Measurements from ENCODE around the gene STRIP2.
A peak's percentile ranks its signal among the peaks of the same experiment; 100 is the strongest.

Gene STRIP2

GRCh38 chr7:129462420-129462819 is 28.2 kb downstream of the STRIP2 start:
- Histone ChIP-seq H2BK120ac (ENCODE audit: low read depth, low read length) (no peak overlapping the region), H3K36me3 (ENCODE audit: control insufficient read depth, insufficient read depth, low read length) (peaks cover 5% of the 10 kb centered on the region)

GRCh38 chr7:129464194-129464593 is 30.0 kb downstream of the STRIP2 start:
- no peak overlapping the region for H4K8ac ChIP-seq (ENCODE audit: low read depth, low read length)
- no peak overlapping the region for H3K4ac ChIP-seq (ENCODE audit: low read depth, low read length)
- no peaks in the 10 kb centered on the region for H3K79me2 ChIP-seq (ENCODE audit: control insufficient read depth, insufficient read depth, low read length)
- no peak overlapping the region for H3K56ac ChIP-seq (ENCODE audit: low read length)
- no peak overlapping the region for H3K9ac ChIP-seq (ENCODE audit: low read length)
- peaks cover 5% of the 10 kb centered on the region for H3K36me3 ChIP-seq (ENCODE audit: control insufficient read depth, insufficient read depth, low read length)
- no peak overlapping the region for H2BK120ac ChIP-seq (ENCODE audit: low read depth, low read length)
- no peak overlapping the region for H3K18ac ChIP-seq (ENCODE audit: low read length)
- H2BK15ac ChIP-seq (replicated peaks; ENCODE audit: low read depth), result no peak overlapping the region
- WGBS (ENCODE audit: extremely low coverage, insufficient coverage, low lambda C conversion rate), result no CpG with 5 or more reads among the region's 4 CpGs
- no peak overlapping the region for H3K4me2 ChIP-seq (ENCODE audit: low read length)
- no peak overlapping the region for H3K23ac ChIP-seq (ENCODE audit: low read length)
- no peaks in the 10 kb centered on the region for H3K4me1 ChIP-seq (ENCODE audit: control insufficient read depth, low read depth, low read length)
- DNase-seq, result no peak
- H3K4me3 ChIP-seq (ENCODE audit: low read length), result no peak overlapping the region
- H3K27me3 ChIP-seq (ENCODE audit: insufficient read depth, low read length, poor library complexity), result no peaks in the 10 kb centered on the region
- no peaks in the 10 kb centered on the region for H3K79me1 ChIP-seq (ENCODE audit: low read length)
- no peak overlapping the region for H2AK5ac ChIP-seq (ENCODE audit: low read length)
- H2BK5ac ChIP-seq (ENCODE audit: low read length), result no peak overlapping the region
- no peak overlapping the region for H3K27ac ChIP-seq (ENCODE audit: low read depth, low read length)
- H4K5ac ChIP-seq (ENCODE audit: low read length), result no peak overlapping the region

More at GRCh38 chr7:129462420-129462819, 28.2 kb downstream of the STRIP2 start:
- Histone ChIP-seq H3K4me3 (ENCODE audit: low read length) (no peak overlapping the region), H3K9ac (ENCODE audit: low read length) (no peak overlapping the region), H3K27me3 (ENCODE audit: insufficient read depth, low read length, poor library complexity) (no peaks in the 10 kb centered on the region), H2AK5ac (ENCODE audit: low read length) (no peak overlapping the region), H3K56ac (ENCODE audit: low read length) (no peak overlapping the region), H2BK15ac (replicated peaks; ENCODE audit: low read depth) (no peak overlapping the region), H3K18ac (ENCODE audit: low read length) (no peak overlapping the region), H3K79me1 (ENCODE audit: low read length) (no peaks in the 10 kb centered on the region), H4K8ac (ENCODE audit: low read depth, low read length) (no peak overlapping the region), H3K4ac (ENCODE audit: low read depth, low read length) (no peak overlapping the region), H4K5ac (ENCODE audit: low read length) (no peak overlapping the region), H3K4me1 (ENCODE audit: control insufficient read depth, low read depth, low read length) (no peaks in the 10 kb centered on the region), H2BK5ac (ENCODE audit: low read length) (no peak overlapping the region), H3K23ac (ENCODE audit: low read length) (no peak overlapping the region), H3K27ac (ENCODE audit: low read depth, low read length) (no peak overlapping the region), H3K4me2 (ENCODE audit: low read length) (no peak overlapping the region), H3K79me2 (ENCODE audit: control insufficient read depth, insufficient read depth, low read length) (no peaks in the 10 kb centered on the region)
- WGBS (ENCODE audit: extremely low coverage, insufficient coverage, low lambda C conversion rate), result no CpG with 5 or more reads among the region's 1 CpG
- no peak for DNase-seq

- Histone ChIP-seq H2BK5ac (ENCODE audit: low read length) (no peak overlapping the region), H3K9ac (ENCODE audit: low read length) (no peak overlapping the region), H4K8ac (ENCODE audit: low read depth, low read length) (no peak overlapping the region), H3K18ac (ENCODE audit: low read length) (no peak overlapping the region), H3K27me3 (ENCODE audit: insufficient read depth, low read length, poor library complexity) (no peaks in the 10 kb centered on the region), H2AK5ac (ENCODE audit: low read length) (no peak overlapping the region), H3K4me2 (ENCODE audit: low read length) (no peak overlapping the region), H3K36me3 (ENCODE audit: control insufficient read depth, insufficient read depth, low read length) (peaks cover 5% of the 10 kb centered on the region), H3K27ac (ENCODE audit: low read depth, low read length) (no peak overlapping the region), H3K23ac (ENCODE audit: low read length) (no peak overlapping the region), H3K56ac (ENCODE audit: low read length) (no peak overlapping the region), H2BK120ac (ENCODE audit: low read depth, low read length) (no peak overlapping the region), H3K4me1 (ENCODE audit: control insufficient read depth, low read depth, low read length) (no peaks in the 10 kb centered on the region), H4K5ac (ENCODE audit: low read length) (no peak overlapping the region), H3K4me3 (ENCODE audit: low read length) (no peak overlapping the region), H3K79me2 (ENCODE audit: control insufficient read depth, insufficient read depth, low read length) (no peaks in the 10 kb centered on the region), H2BK15ac (replicated peaks; ENCODE audit: low read depth) (no peak overlapping the region), H3K79me1 (ENCODE audit: low read length) (no peaks in the 10 kb centered on the region), H3K4ac (ENCODE audit: low read depth, low read length) (no peak overlapping the region)
- peak; percentile 48 for DNase-seq
- no CpG with 5 or more reads among the region's 2 CpGs for WGBS (ENCODE audit: extremely low coverage, insufficient coverage, low lambda C conversion rate)
Measured at GRCh38 chr7:129465080-129465479, 30.8 kb downstream of the STRIP2 start.

- no peaks in the 10 kb centered on the region for H3K79me1 ChIP-seq (ENCODE audit: low read length)
- no peak overlapping the region for H3K4me2 ChIP-seq (ENCODE audit: low read length)
- H4K8ac ChIP-seq (ENCODE audit: low read depth, low read length), result no peak overlapping the region
- H2AK5ac ChIP-seq (ENCODE audit: low read length), result no peak overlapping the region
- H3K4me1 ChIP-seq (ENCODE audit: control insufficient read depth, low read depth, low read length), result no peaks in the 10 kb centered on the region
- no peak overlapping the region for H3K4me3 ChIP-seq (ENCODE audit: low read length)
- H2BK15ac ChIP-seq (replicated peaks; ENCODE audit: low read depth), result no peak overlapping the region
- H3K27ac ChIP-seq (ENCODE audit: low read depth, low read length), result no peak overlapping the region
- peaks cover 5% of the 10 kb centered on the region for H3K36me3 ChIP-seq (ENCODE audit: control insufficient read depth, insufficient read depth, low read length)
- H2BK5ac ChIP-seq (ENCODE audit: low read length), result no peak overlapping the region
- no CpG with 5 or more reads among the region's 3 CpGs for WGBS (ENCODE audit: extremely low coverage, insufficient coverage, low lambda C conversion rate)
- H3K56ac ChIP-seq (ENCODE audit: low read length), result no peak overlapping the region
- no peak overlapping the region for H4K5ac ChIP-seq (ENCODE audit: low read length)
- no peaks in the 10 kb centered on the region for H3K79me2 ChIP-seq (ENCODE audit: control insufficient read depth, insufficient read depth, low read length)
- DNase-seq, result no peak
- no peak overlapping the region for H3K4ac ChIP-seq (ENCODE audit: low read depth, low read length)
- H3K18ac ChIP-seq (ENCODE audit: low read length), result no peak overlapping the region
- no peak overlapping the region for H3K23ac ChIP-seq (ENCODE audit: low read length)
- no peak overlapping the region for H3K9ac ChIP-seq (ENCODE audit: low read length)
- no peaks in the 10 kb centered on the region for H3K27me3 ChIP-seq (ENCODE audit: insufficient read depth, low read length, poor library complexity)
- no peak overlapping the region for H2BK120ac ChIP-seq (ENCODE audit: low read depth, low read length)
Measured at GRCh38 chr7:129466796-129467195, 32.6 kb downstream of the STRIP2 start.

GRCh38 chr7:129468087-129468486 is 33.9 kb downstream of the STRIP2 start:
- Histone ChIP-seq H3K18ac (ENCODE audit: low read length) (no peak overlapping the region), H3K56ac (ENCODE audit: low read length) (no peak overlapping the region), H3K36me3 (ENCODE audit: control insufficient read depth, insufficient read depth, low read length) (peaks cover 2% of the 10 kb centered on the region), H2BK120ac (ENCODE audit: low read depth, low read length) (no peak overlapping the region), H2AK5ac (ENCODE audit: low read length) (no peak overlapping the region), H3K23ac (ENCODE audit: low read length) (no peak overlapping the region), H3K9ac (ENCODE audit: low read length) (no peak overlapping the region), H3K27me3 (ENCODE audit: insufficient read depth, low read length, poor library complexity) (no peaks in the 10 kb centered on the region), H4K5ac (ENCODE audit: low read length) (no peak overlapping the region), H3K4me2 (ENCODE audit: low read length) (no peak overlapping the region), H3K4me1 (ENCODE audit: control insufficient read depth, low read depth, low read length) (no peaks in the 10 kb centered on the region), H4K8ac (ENCODE audit: low read depth, low read length) (no peak overlapping the region), H2BK15ac (replicated peaks; ENCODE audit: low read depth) (no peak overlapping the region), H3K79me2 (ENCODE audit: control insufficient read depth, insufficient read depth, low read length) (no peaks in the 10 kb centered on the region), H3K4me3 (ENCODE audit: low read length) (no peak overlapping the region), H3K27ac (ENCODE audit: low read depth, low read length) (no peak overlapping the region), H2BK5ac (ENCODE audit: low read length) (no peak overlapping the region), H3K4ac (ENCODE audit: low read depth, low read length) (no peak overlapping the region), H3K79me1 (ENCODE audit: low read length) (no peaks in the 10 kb centered on the region)
- DNase-seq, result no peak
- WGBS (ENCODE audit: extremely low coverage, insufficient coverage, low lambda C conversion rate), result no CpG with 5 or more reads among the region's 1 CpG

GRCh38 chr7:129468547-129468946 is 34.3 kb downstream of the STRIP2 start:
- H3K79me2 ChIP-seq (ENCODE audit: control insufficient read depth, insufficient read depth, low read length), result no peaks in the 10 kb centered on the region
- H3K79me1 ChIP-seq (ENCODE audit: low read length), result no peaks in the 10 kb centered on the region
- no peak overlapping the region for H3K27ac ChIP-seq (ENCODE audit: low read depth, low read length)
- H2BK15ac ChIP-seq (replicated peaks; ENCODE audit: low read depth), result no peak overlapping the region
- H2BK120ac ChIP-seq (ENCODE audit: low read depth, low read length), result no peak overlapping the region
- H4K8ac ChIP-seq (ENCODE audit: low read depth, low read length), result no peak overlapping the region
- H4K5ac ChIP-seq (ENCODE audit: low read length), result no peak overlapping the region
- no peak overlapping the region for H3K9ac ChIP-seq (ENCODE audit: low read length)
- H3K4me1 ChIP-seq (ENCODE audit: control insufficient read depth, low read depth, low read length), result no peaks in the 10 kb centered on the region
- H3K56ac ChIP-seq (ENCODE audit: low read length), result no peak overlapping the region
- H3K4me2 ChIP-seq (ENCODE audit: low read length), result no peak overlapping the region
- peaks cover 2% of the 10 kb centered on the region for H3K36me3 ChIP-seq (ENCODE audit: control insufficient read depth, insufficient read depth, low read length)
- H3K4me3 ChIP-seq (ENCODE audit: low read length), result no peak overlapping the region
- H2BK5ac ChIP-seq (ENCODE audit: low read length), result no peak overlapping the region
- DNase-seq, result no peak
- no peak overlapping the region for H3K4ac ChIP-seq (ENCODE audit: low read depth, low read length)
- no CpG with 5 or more reads among the region's 4 CpGs for WGBS (ENCODE audit: extremely low coverage, insufficient coverage, low lambda C conversion rate)
- no peaks in the 10 kb centered on the region for H3K27me3 ChIP-seq (ENCODE audit: insufficient read depth, low read length, poor library complexity)
- H3K23ac ChIP-seq (ENCODE audit: low read length), result no peak overlapping the region
- H3K18ac ChIP-seq (ENCODE audit: low read length), result no peak overlapping the region
- no peak overlapping the region for H2AK5ac ChIP-seq (ENCODE audit: low read length)

Data from mesendoderm (in vitro differentiated cells).